ENCODE results near the gene ZNF385B.

The ZNF385B gene

DNA sequence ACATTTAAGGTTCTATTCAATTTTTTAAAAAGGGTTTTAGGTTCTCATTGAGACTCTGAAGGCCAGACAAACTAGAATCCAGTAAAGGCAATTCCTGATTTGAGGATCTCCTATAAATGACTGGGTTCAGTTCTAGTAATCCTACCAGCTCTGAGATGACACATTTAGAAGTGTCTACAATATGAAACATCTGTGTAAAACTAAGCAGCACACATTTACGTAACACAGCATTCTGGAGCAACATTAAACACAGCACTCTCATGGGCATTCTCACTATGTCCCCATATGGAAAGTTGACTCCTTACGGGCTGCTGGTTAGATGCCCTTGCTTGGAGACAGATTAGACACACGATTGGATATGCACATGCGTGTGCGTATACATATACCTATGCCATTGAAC is 114.4 kb downstream of the ZNF385B start:
- Histone ChIP-seq H3K36me3 (ENCODE audit: insufficient read depth, low read length) (no peaks in the 10 kb centered on the region), H3K27me3 (ENCODE audit: insufficient read depth, low read length) (no peaks in the 10 kb centered on the region), H3K9me3 (ENCODE audit: low read length) (no peaks in the 10 kb centered on the region), H2AFZ (ENCODE audit: low read depth, low read length) (no peak overlapping the region), H3K4me1 (ENCODE audit: insufficient read depth, low read length) (no peaks in the 10 kb centered on the region), H3K4me3 (ENCODE audit: low read length) (no peak overlapping the region)

DNA sequence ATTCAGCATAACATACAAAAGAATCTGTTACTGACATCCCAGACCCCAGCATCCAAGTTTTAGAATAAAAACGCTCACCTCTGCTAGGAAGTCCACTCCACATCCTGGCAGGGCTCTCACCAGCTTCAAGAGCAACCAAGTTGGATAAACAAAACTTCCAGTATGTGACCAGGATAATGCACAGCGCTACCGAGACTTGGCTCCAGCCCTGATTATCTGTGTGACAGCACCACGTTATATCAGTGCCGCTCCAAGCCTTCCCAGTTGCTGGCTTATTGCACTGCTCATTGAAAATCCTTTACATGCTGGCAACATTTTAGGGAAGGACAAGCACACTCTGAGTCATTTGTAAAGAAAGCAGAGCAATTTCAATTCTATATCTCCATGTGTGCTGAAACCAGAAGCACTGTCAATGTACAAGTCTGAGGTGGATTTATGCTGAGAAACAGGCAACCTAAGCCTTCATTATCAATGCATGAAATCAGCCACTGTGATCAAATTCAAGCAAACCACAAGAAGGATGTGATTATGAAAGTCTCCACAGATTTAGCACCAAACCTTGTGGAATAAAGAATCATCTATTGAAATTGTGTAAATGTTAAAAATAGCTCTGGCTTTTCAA is 115.7 kb downstream of the ZNF385B start:
- Histone ChIP-seq H2AFZ (ENCODE audit: low read depth, low read length) (no peak overlapping the region), H3K4me3 (ENCODE audit: low read length) (no peak overlapping the region), H3K9me3 (ENCODE audit: low read length) (no peaks in the 10 kb centered on the region), H3K4me1 (ENCODE audit: insufficient read depth, low read length) (no peaks in the 10 kb centered on the region), H3K27me3 (ENCODE audit: insufficient read depth, low read length) (no peaks in the 10 kb centered on the region), H3K36me3 (ENCODE audit: insufficient read depth, low read length) (no peaks in the 10 kb centered on the region)

DNA sequence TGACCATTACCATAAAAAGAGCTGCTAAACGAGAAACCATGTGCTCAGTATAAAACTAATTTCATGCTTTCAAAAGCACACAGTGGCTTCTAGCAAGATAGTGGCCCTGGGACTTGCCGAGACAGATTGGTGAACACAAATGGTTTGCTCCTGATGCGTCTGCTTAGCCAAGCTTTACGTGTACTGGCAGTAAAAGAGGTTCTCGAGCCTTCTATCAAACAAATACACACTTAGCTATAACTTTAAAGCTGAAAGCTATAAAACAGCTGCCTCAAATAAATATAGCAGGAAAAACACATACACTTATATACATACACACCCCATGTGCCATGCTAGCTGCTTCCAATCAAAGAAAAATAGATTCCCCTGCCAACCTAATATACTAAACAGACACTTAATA is 117.0 kb downstream of the ZNF385B start:
- H3K4me1 ChIP-seq (ENCODE audit: insufficient read depth, low read length), result no peaks in the 10 kb centered on the region
- no peaks in the 10 kb centered on the region for H3K9me3 ChIP-seq (ENCODE audit: low read length)
- no peaks in the 10 kb centered on the region for H3K27me3 ChIP-seq (ENCODE audit: insufficient read depth, low read length)
- H2AFZ ChIP-seq (ENCODE audit: low read depth, low read length), result no peak overlapping the region
- H3K36me3 ChIP-seq (ENCODE audit: insufficient read depth, low read length), result no peaks in the 10 kb centered on the region
- H3K4me3 ChIP-seq (ENCODE audit: low read length), result no peak overlapping the region

DNA sequence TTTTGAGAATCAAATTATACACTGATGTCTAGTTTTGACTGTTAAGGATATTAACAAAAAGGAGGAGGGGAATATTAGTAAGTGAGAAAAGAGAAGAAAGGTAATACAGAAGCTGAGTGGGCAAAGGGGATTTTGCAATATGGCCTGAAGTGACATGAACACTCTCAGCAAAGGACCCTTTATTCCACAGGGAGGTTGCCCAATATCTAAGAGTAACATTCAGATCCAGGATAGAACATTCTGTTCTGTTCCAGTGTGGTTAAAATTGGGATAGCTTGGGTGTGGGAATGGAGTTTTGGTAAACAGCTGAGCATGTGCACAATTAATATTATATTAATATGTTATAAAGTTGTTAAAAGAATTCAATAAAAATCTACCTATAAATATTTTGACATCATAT is 120.1 kb downstream of the ZNF385B start:
- H3K9me3 ChIP-seq (ENCODE audit: low read length), result no peaks in the 10 kb centered on the region
- H3K27me3 ChIP-seq (ENCODE audit: insufficient read depth, low read length), result no peaks in the 10 kb centered on the region
- no peaks in the 10 kb centered on the region for H3K36me3 ChIP-seq (ENCODE audit: insufficient read depth, low read length)
- no peak overlapping the region for H2AFZ ChIP-seq (ENCODE audit: low read depth, low read length)
- H3K4me3 ChIP-seq (ENCODE audit: low read length), result no peak overlapping the region
- no peaks in the 10 kb centered on the region for H3K4me1 ChIP-seq (ENCODE audit: insufficient read depth, low read length)

- H3K27me3 ChIP-seq (ENCODE audit: insufficient read depth, low read length), result no peaks in the 10 kb centered on the region
- H2AFZ ChIP-seq (ENCODE audit: low read depth, low read length), result no peak overlapping the region
- H3K36me3 ChIP-seq (ENCODE audit: insufficient read depth, low read length), result no peaks in the 10 kb centered on the region
- no peaks in the 10 kb centered on the region for H3K4me1 ChIP-seq (ENCODE audit: insufficient read depth, low read length)
- no peak overlapping the region for H3K4me3 ChIP-seq (ENCODE audit: low read length)
- no peaks in the 10 kb centered on the region for H3K9me3 ChIP-seq (ENCODE audit: low read length)
Observed at GRCh38 chr2:179729966-179730365, 131.4 kb downstream of the ZNF385B start.

DNA sequence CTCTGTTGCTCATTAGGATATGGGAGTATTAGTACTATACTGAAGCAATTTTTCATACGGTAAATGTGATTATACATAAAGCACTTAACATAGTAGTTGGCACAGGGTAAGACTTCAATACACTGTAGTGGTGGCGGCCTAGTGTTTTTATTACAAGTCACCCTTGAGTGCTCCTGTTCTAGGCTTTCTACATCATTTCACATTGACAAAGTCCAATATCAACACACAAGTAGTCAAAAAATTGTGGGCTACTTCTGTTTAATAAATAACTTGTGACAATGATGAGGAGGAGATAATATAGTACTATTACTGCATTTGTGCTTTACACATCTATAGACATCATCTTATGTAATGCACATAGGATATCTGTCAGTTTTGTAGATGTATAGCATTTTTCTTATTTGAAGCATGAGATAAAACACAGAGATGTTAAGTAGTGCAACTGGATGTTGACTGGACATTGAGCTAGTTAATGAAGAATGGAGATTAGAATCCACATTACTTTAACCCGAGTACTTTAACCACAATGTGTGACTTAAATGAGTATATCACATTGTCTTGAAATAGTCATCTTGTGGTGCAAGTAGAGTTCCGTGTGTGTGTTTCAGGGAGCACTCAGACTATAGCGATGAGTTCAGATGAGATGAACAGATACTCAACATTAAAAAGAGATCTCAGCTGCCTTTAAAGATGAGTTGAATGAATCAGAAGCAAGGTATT is 134.8 kb downstream of the ZNF385B start:
- no peaks in the 10 kb centered on the region for H3K4me1 ChIP-seq (ENCODE audit: insufficient read depth, low read length)
- no peak overlapping the region for H3K4me3 ChIP-seq (ENCODE audit: low read length)
- no peak overlapping the region for H2AFZ ChIP-seq (ENCODE audit: low read depth, low read length)
- H3K27me3 ChIP-seq (ENCODE audit: insufficient read depth, low read length), result no peaks in the 10 kb centered on the region
- no peaks in the 10 kb centered on the region for H3K9me3 ChIP-seq (ENCODE audit: low read length)
- no peaks in the 10 kb centered on the region for H3K36me3 ChIP-seq (ENCODE audit: insufficient read depth, low read length)

GRCh38 chr2:179724403-179724802 is 137.0 kb downstream of the ZNF385B start:
- Histone ChIP-seq H3K36me3 (ENCODE audit: insufficient read depth, low read length) (no peaks in the 10 kb centered on the region), H3K4me1 (ENCODE audit: insufficient read depth, low read length) (no peaks in the 10 kb centered on the region), H2AFZ (ENCODE audit: low read depth, low read length) (no peak overlapping the region), H3K4me3 (ENCODE audit: low read length) (no peak overlapping the region), H3K27me3 (ENCODE audit: insufficient read depth, low read length) (no peaks in the 10 kb centered on the region), H3K9me3 (ENCODE audit: low read length) (no peaks in the 10 kb centered on the region)

GRCh38 chr2:179720173-179720772 is 141.1 kb downstream of the ZNF385B start:
- Histone ChIP-seq H2AFZ (ENCODE audit: low read depth, low read length) (no peak overlapping the region), H3K9me3 (ENCODE audit: low read length) (no peaks in the 10 kb centered on the region), H3K4me1 (ENCODE audit: insufficient read depth, low read length) (no peaks in the 10 kb centered on the region)

DNA sequence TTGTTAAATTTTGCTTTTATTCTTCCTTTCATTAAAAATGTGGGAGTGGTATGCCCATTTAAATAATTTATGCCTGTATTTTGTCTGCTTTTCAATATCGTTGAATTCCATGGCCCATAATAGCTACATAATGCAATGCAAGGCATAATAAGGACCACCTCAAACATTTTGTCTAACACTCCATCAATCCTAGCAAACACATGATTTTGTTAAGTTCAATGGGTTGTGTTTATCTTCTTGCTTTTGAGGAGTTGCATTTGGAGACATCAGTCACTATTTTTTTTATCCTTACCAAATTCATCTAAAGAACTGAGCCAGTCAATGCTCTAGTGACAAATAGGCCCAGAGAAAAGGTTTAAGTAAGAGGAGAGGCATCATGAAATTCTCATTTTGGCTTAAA is 145.5 kb downstream of the ZNF385B start:
- Histone ChIP-seq H3K27me3 (ENCODE audit: insufficient read depth, low read length) (no peaks in the 10 kb centered on the region), H3K36me3 (ENCODE audit: insufficient read depth, low read length) (no peaks in the 10 kb centered on the region), H3K9me3 (ENCODE audit: low read length) (no peaks in the 10 kb centered on the region), H3K4me3 (ENCODE audit: low read length) (no peak overlapping the region), H3K4me1 (ENCODE audit: insufficient read depth, low read length) (no peaks in the 10 kb centered on the region), H2AFZ (ENCODE audit: low read depth, low read length) (no peak overlapping the region)

More at GRCh38 chr2:179720173-179720772, 141.1 kb downstream of the ZNF385B start:
- no peaks in the 10 kb centered on the region for H3K36me3 ChIP-seq (ENCODE audit: insufficient read depth, low read length)
- no peaks in the 10 kb centered on the region for H3K27me3 ChIP-seq (ENCODE audit: insufficient read depth, low read length)
- no peak overlapping the region for H3K4me3 ChIP-seq (ENCODE audit: low read length)

- H3K36me3 ChIP-seq (ENCODE audit: insufficient read depth, low read length), result no peaks in the 10 kb centered on the region
- H3K9me3 ChIP-seq (ENCODE audit: low read length), result no peaks in the 10 kb centered on the region
- H3K4me1 ChIP-seq (ENCODE audit: insufficient read depth, low read length), result no peaks in the 10 kb centered on the region
- H3K4me3 ChIP-seq (ENCODE audit: low read length), result no peak overlapping the region
- no peak overlapping the region for H2AFZ ChIP-seq (ENCODE audit: low read depth, low read length)
- no peaks in the 10 kb centered on the region for H3K27me3 ChIP-seq (ENCODE audit: insufficient read depth, low read length)
Observed at GRCh38 chr2:179715196-179715595, 146.2 kb downstream of the ZNF385B start.

- Histone ChIP-seq H3K4me1 (ENCODE audit: insufficient read depth, low read length) (no peaks in the 10 kb centered on the region), H3K27me3 (ENCODE audit: insufficient read depth, low read length) (no peaks in the 10 kb centered on the region), H3K36me3 (ENCODE audit: insufficient read depth, low read length) (no peaks in the 10 kb centered on the region), H2AFZ (ENCODE audit: low read depth, low read length) (no peak overlapping the region), H3K9me3 (ENCODE audit: low read length) (no peaks in the 10 kb centered on the region), H3K4me3 (ENCODE audit: low read length) (no peak overlapping the region)
Observed at GRCh38 chr2:179712825-179713224, 148.6 kb downstream of the ZNF385B start.

GRCh38 chr2:179711375-179711774 is 150.0 kb downstream of the ZNF385B start:
- no peaks in the 10 kb centered on the region for H3K27me3 ChIP-seq (ENCODE audit: insufficient read depth, low read length)
- H3K36me3 ChIP-seq (ENCODE audit: insufficient read depth, low read length), result no peaks in the 10 kb centered on the region
- no peaks in the 10 kb centered on the region for H3K9me3 ChIP-seq (ENCODE audit: low read length)
- no peak overlapping the region for H2AFZ ChIP-seq (ENCODE audit: low read depth, low read length)
- H3K4me3 ChIP-seq (ENCODE audit: low read length), result no peak overlapping the region
- no peaks in the 10 kb centered on the region for H3K4me1 ChIP-seq (ENCODE audit: insufficient read depth, low read length)

- Histone ChIP-seq H3K9me3 (ENCODE audit: low read length) (no peaks in the 10 kb centered on the region), H3K27me3 (ENCODE audit: insufficient read depth, low read length) (no peaks in the 10 kb centered on the region), H3K4me1 (ENCODE audit: insufficient read depth, low read length) (peaks cover 8% of the 10 kb centered on the region), H3K4me3 (ENCODE audit: low read length) (no peak overlapping the region), H2AFZ (ENCODE audit: low read depth, low read length) (no peak overlapping the region), H3K36me3 (ENCODE audit: insufficient read depth, low read length) (no peaks in the 10 kb centered on the region)
Observed at GRCh38 chr2:179703702-179704101, 157.7 kb downstream of the ZNF385B start.

Measured in neuron (in vitro differentiated cells).